Sigmoid colon (tissue), 7 donors: Measurements from ENCODE around the gene SMYD4. TPM values are rescaled to one million over a fixed set of nuclear protein-coding genes. Genes with fewer than 3 reads are reported as not detected.

Source experiments
- DNase-seq: peaks from one replicate; pipeline ENCODE4 v3.0.0-alpha.2; 2019
- H3K27ac ChIP-seq, 4 donors: fragments of 200-600 bp; sonication (generic); one replicate each; pipeline ENCODE4 v1.5.1; 2016 to 2019; ENCODE audit warnings: mild to moderate bottlenecking in 1 of 4
- H3K27me3 ChIP-seq, 3 donors: fragments of 200-600 bp; sonication (generic); one replicate each; pipeline ENCODE4 v1.5.1; 2019; ENCODE audit warnings: mild to moderate bottlenecking in 1 of 3
- H3K36me3 ChIP-seq, 4 donors: fragments of 200-600 bp; sonication (generic); one replicate each; pipeline ENCODE4 v1.5.1; 2016 to 2019
- H3K4me1 ChIP-seq, 4 donors: fragments of 200-600 bp; sonication (generic); one replicate each; pipeline ENCODE4 v1.5.1; 2017 to 2019
- H3K4me3 ChIP-seq, 4 donors: fragments of 200-600 bp; sonication (generic); one replicate each; pipeline ENCODE4 v1.5.1; 2017 to 2019; ENCODE audit warnings: mild to moderate bottlenecking in 2 of 4, moderate library complexity in 1 of 4
- H3K9me3 ChIP-seq, 4 donors: fragments of 200-600 bp in 3 of 4; sonication (generic) in 3 of 4; one replicate each; pipeline versions ENCODE4 v1.5.1 to v1.6.1; 2013 to 2019
- EP300 ChIP-seq, 4 donors: sonication (generic); formaldehyde crosslinking; IDR thresholded peaks; one replicate each; pipeline ENCODE4 v1.6.1; 2017; ENCODE audit warnings: antibody characterized with exemption in 4 of 4
- POLR2A ChIP-seq, 2 donors: fragments of 450-650 bp; IDR thresholded peaks; one replicate each; pipeline ENCODE4 v1.6.1; 2016; ENCODE audit warnings: antibody characterized with exemption in 2 of 2, mild to moderate bottlenecking in 2 of 2, moderate library complexity in 2 of 2
- POLR2AphosphoS5 ChIP-seq, 4 donors: sonication (generic); formaldehyde crosslinking; IDR thresholded peaks; one replicate each; pipeline ENCODE4 v1.6.1; 2017; ENCODE audit warnings: antibody characterized with exemption in 4 of 4
- WGBS, 2 donors: extraction: QIAGEN DNeasy Blood & Tissue Kit; methylation state at CpG; one replicate each; pipeline ENCODE4 v1.1.7; 2013; 5-methylcytosine and 5-hydroxymethylcytosine counted together
- intact Hi-C: fragments of 100-400 bp; cut with DNase I; formaldehyde crosslinking; loops from one replicate; pipeline ENCODE4 v1.15.1; 2023
- polyA plus RNA-seq, 3 donors: library from polyadenylated mRNA; stranded (reverse); fragments of 200-250 nt; gene quantifications; one replicate each; pipeline ENCODE4 v1.2.3, GENCODE V29; 2013
- total RNA-seq, 4 donors: library from RNA; depleted of rRNA; stranded (reverse); fragments of >200 nt; gene quantifications; one replicate each; pipeline ENCODE4 v1.1.0, GENCODE V29; 2016
- TF ChIP-seq, protein P1 (sequence below), 4 experiments: fragments of 450-650 bp in 3 of 4; fragments of 200-600 bp in 1 of 4; IDR thresholded peaks; one replicate each; pipeline ENCODE4 v1.5.1; 2016 to 2019; ENCODE audit warnings: antibody characterized with exemption in 4 of 4, mild to moderate bottlenecking in 3 of 4, moderate library complexity in 2 of 4
- donor health status: healthy with polysubstance abuse.
- donor health status: Bipolar disorder and iron deficiency.
- donor health status: healthy.

The SMYD4 gene
- total and polyA plus RNA-seq, 7 donors, result 2.4 to 19.1 (median 14.3) TPM

DNA sequence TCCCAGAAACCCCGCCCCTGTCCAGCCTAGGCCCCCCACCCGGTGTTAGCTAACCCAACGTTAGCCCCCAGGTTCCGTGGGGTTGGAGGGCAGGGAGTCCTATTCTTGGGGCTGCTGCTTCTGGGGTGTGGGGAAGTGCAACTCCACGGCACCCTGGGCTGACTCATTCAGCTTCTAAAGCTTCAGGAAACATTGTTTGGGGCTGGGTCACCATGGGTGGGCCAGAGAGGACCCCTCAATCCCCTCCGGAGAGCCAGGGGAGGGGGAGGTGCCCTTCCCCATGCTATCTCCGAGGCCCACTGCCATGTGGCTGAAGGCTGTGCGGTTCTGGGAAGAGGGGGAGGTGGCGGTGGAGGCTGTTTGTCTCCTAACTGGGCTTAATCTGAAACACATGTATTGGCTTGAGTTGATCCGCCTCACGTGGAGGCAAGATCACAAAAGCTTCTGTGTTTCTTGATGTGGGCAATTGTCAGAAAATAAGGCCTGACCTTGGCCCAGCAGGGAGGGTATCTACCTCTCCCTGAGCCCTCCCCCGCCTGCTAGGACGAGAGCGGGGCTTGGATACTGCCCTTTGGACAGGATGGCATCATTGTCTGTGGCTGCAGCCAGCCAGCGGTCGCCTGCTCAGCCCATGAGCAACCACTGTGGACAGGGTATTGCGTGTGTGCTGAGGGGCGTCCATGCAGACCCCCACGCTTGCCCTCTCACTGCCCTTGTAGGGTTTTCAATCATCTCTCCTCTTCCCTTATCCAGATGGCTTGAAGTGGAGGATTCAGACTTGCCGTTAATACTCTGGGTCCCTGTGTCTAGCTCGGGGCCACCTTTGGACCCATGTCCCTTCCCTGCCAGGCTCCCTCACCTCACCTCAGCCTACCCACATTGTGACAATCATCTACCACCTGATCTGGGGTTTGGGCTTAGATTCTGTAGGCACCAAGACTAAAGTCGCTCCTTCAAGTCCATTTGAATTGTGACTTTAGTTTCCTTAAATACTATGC lies 66.5 kb downstream of the SMYD4 start:
- TF ChIP-seq, protein P1, sequence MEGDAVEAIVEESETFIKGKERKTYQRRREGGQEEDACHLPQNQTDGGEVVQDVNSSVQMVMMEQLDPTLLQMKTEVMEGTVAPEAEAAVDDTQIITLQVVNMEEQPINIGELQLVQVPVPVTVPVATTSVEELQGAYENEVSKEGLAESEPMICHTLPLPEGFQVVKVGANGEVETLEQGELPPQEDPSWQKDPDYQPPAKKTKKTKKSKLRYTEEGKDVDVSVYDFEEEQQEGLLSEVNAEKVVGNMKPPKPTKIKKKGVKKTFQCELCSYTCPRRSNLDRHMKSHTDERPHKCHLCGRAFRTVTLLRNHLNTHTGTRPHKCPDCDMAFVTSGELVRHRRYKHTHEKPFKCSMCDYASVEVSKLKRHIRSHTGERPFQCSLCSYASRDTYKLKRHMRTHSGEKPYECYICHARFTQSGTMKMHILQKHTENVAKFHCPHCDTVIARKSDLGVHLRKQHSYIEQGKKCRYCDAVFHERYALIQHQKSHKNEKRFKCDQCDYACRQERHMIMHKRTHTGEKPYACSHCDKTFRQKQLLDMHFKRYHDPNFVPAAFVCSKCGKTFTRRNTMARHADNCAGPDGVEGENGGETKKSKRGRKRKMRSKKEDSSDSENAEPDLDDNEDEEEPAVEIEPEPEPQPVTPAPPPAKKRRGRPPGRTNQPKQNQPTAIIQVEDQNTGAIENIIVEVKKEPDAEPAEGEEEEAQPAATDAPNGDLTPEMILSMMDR (IDR thresholded peaks at IDR 0.05), result no peak
- TF ChIP-seq POLR2AphosphoS5 (IDR thresholded peaks at IDR 0.05) (peak in 2 of 4 donors; percentile 26 to 45), POLR2A (IDR thresholded peaks at IDR 0.05) (no peak), EP300 (IDR thresholded peaks at IDR 0.05) (no peak)
- intact Hi-C loops, result no loop called here
- WGBS, 2 donors, result 54 to 57% methylated on average over 22 of the region's 22 CpGs
- peak overlapping the region; percentile 21 to 50 (median 41) for H3K4me3 ChIP-seq
- H3K27me3 ChIP-seq, result no peaks in the 10 kb centered on the region
- H3K27ac ChIP-seq, result peak overlapping the region; percentile 65 to 71 (median 70)
- peaks cover 0 to 17% (median 12%) of the 10 kb centered on the region in 4 donors for H3K4me1 ChIP-seq
- peak; percentile 87 for DNase-seq
- H3K36me3 ChIP-seq, result no peaks in the 10 kb centered on the region
- no peaks in the 10 kb centered on the region for H3K9me3 ChIP-seq

DNA sequence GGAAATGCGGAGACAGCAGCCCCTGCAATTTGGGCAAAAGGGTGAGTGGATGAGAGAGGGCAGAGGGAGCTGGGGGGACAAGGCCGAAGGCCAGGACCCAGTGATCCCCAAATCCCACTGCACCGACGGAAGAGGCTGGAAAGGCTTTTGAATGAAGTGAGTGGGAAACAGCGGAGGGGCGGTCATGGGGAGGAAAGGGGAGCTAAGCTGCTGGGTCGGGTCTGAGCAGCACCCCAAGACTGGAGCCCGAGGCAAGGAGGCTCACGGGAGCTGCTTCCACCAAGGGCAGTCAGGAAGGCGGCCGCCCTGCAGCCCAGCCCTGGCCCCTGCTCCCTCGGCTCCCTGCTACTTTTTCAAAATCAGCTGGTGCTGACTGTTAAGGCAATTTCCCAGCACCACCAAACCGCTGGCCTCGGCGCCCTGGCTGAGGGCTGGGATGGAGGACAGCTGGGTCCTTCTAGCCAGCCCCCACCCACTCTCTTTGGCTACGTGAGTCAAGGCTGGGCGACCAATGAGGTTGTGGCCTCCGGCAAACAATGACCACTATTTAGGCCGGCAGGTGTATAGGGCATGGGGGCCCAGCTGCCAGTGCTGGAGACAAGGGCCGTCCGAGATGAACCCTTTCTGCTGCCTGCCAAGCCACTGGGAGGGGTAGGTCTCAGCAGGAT lies 67.3 kb downstream of the SMYD4 start:
- H3K9me3 ChIP-seq, result no peaks in the 10 kb centered on the region
- intact Hi-C loops, result no loop called here
- peak overlapping the region; percentile 65 to 71 (median 70) for H3K27ac ChIP-seq
- peak; percentile 86 for DNase-seq
- peak overlapping the region; percentile 21 to 50 (median 41) for H3K4me3 ChIP-seq
- H3K27me3 ChIP-seq, result no peaks in the 10 kb centered on the region
- 63 to 67% methylated on average over 21 of the region's 21 CpGs for WGBS, 2 donors
- no peak for TF ChIP-seq POLR2A (IDR thresholded peaks at IDR 0.05)
- peak in 2 of 4 donors; percentile 4 to 12 for TF ChIP-seq POLR2AphosphoS5 (IDR thresholded peaks at IDR 0.05)
- H3K4me1 ChIP-seq, result peaks cover 0 to 17% (median 12%) of the 10 kb centered on the region in 4 donors
- no peaks in the 10 kb centered on the region for H3K36me3 ChIP-seq

DNA sequence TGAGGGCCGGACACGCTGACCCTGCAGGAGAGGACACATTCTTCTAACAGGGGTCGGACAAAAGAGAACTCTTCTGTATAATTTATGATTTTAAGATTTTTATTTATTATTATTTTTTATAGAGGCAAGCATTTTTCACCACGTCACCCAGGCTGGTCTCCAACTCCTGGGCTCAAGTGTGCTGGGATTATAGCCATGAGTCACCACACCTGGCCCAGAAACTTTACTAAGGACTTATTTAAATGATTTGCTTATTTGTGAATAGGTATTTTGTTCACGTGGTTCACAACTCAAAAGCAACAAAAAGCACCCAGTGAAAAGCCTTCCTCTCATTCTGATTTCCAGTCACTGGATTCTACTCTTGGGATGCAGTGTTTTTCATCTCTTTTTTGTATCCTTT lies 70.2 kb downstream of the SMYD4 start:
- no peak for TF ChIP-seq POLR2A (IDR thresholded peaks at IDR 0.05)
- no peak for TF ChIP-seq POLR2AphosphoS5 (IDR thresholded peaks at IDR 0.05)
- TF ChIP-seq, protein P1 (IDR thresholded peaks at IDR 0.05), result no peak
- no peak for TF ChIP-seq EP300 (IDR thresholded peaks at IDR 0.05)
- intact Hi-C loops, result no loop called here
- Histone ChIP-seq H3K4me3 (no peak overlapping the region), H3K27ac (no peak overlapping the region), H3K9me3 (no peaks in the 10 kb centered on the region), H3K36me3 (no peaks in the 10 kb centered on the region), H3K27me3 (no peaks in the 10 kb centered on the region), H3K4me1 (peaks cover 0 to 12% (median 9%) of the 10 kb centered on the region in 4 donors)
- WGBS, 2 donors, result 77 to 80% methylated on average over 5 of the region's 5 CpGs
- DNase-seq, result no peak

DNA sequence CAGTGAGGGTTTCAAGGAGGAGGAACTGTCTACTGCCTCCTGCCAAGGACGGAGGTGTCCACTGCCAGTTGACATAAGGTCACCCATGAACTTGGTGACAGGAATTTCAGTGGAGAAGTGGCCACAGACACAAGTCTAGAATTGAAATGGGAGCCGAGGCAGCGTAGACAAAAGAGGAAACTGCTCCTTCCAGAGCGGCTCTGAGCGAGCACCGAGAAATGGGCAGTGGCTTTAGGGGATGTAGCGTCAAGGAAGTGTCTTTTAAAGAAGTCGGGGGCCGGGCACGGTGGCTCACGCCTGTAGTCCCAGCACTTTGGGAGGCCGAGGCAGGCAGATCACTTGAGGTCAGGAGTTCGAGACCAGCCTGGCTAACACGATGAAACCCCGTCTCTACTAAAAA lies 70.9 kb downstream of the SMYD4 start:
- no peak overlapping the region for H3K27ac ChIP-seq

More for the DNA sequence above, 70.9 kb downstream of the SMYD4 start:
- H3K27me3 ChIP-seq, result no peaks in the 10 kb centered on the region
- TF ChIP-seq POLR2A (IDR thresholded peaks at IDR 0.05) (no peak), POLR2AphosphoS5 (IDR thresholded peaks at IDR 0.05) (no peak), EP300 (IDR thresholded peaks at IDR 0.05) (no peak)
- TF ChIP-seq, protein P1 (IDR thresholded peaks at IDR 0.05), result no peak
- H3K9me3 ChIP-seq, result no peaks in the 10 kb centered on the region
- intact Hi-C loops, result no loop called here
- no peak overlapping the region for H3K4me3 ChIP-seq
- H3K4me1 ChIP-seq, result peaks cover 0 to 6% (median 2%) of the 10 kb centered on the region in 4 donors
- H3K36me3 ChIP-seq, result no peaks in the 10 kb centered on the region
- DNase-seq, result no peak
- 63 to 82% methylated on average over 15 of the region's 15 CpGs for WGBS, 2 donors
